Measurements from ENCODE around the gene PID1.
"Not testable (repeated sequence)": the region's sequence is repeated elsewhere in the genome, so short reads cannot be mapped to it uniquely, and the experiment has no call there.

PID1 gene

DNA sequence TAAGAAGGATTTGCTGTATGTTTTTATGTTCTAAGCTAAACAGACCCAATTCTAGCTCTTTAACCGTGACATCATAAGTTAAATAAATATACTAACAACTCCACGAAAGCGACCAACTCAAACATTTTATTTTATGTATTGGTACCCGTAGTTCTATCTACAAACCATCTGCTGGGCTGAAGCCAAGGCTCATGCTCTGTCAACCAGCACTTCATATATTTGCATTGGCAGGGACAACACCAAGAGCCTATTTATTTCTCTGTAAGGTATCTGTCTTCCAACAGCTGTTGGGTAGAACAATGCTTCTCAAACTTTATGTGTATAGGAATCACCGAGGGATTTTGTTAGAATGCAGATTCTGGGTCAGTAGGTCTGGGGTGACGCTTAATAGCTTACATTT lies 64.5 kb downstream of the PID1 start:
- DNase-seq = no peak

DNA sequence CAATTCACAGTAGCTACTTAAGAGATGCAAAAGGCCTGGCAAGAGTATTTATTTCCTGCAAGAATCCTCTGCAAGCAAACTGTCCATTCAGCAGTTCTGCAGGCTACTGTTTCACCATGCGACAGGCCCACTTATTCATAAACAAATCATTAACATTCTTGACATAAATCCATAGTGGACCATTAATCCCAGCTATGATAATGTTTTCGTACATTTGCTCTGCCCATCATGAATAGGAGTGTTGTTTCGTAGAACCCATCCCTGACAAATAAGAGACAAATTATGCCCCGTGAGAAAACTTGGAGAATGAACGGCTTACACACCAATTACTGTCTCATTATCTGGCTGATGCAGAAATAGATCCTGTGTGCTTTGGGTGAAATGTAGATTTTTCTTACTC lies 65.4 kb downstream of the PID1 start:
- no peak for DNase-seq

DNA sequence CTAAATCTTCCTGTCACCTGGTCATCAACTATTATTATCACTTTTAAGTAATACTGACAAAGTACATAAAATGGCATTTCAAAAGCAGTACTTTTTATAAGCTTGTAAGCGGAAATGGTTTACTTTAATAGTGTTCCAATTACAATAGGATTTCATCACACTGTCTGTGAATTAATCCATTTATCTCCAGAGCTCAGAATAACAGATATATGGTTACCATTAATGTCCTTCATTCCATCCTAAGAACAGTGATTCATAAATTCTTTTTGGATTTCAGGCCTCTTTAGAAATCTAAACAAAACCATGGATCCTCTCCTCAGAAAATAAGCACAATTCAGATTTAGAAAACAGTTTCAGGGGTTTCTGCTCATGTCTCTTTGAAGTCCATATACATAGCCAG lies 68.4 kb downstream of the PID1 start:
- DNase-seq = no peak

- no peak for DNase-seq
These were observed 69.6 kb downstream of the PID1 start for GRCh38 chr2:229201521-229201920.

- no peak for DNase-seq
These were observed 71.8 kb downstream of the PID1 start for GRCh38 chr2:229199267-229199666.

DNA sequence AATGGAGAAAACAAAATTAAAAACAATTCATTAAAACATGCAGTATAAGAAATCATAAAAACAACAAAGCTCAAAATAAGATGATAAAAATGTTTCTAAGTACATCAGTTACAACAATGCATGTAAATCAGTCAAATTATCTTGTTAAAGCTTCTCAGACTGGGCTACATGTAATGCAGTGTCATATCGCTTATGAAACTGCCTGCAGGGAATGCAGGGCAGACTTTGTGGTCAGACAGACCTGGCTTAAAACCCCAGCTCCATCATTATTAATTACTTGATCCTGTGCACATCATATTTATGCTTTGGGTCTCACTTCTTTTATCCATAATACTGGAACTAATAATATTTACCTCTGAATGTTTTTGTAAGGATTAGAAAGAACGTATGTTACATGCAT lies 74.6 kb downstream of the PID1 start:
- no peak for DNase-seq

DNA sequence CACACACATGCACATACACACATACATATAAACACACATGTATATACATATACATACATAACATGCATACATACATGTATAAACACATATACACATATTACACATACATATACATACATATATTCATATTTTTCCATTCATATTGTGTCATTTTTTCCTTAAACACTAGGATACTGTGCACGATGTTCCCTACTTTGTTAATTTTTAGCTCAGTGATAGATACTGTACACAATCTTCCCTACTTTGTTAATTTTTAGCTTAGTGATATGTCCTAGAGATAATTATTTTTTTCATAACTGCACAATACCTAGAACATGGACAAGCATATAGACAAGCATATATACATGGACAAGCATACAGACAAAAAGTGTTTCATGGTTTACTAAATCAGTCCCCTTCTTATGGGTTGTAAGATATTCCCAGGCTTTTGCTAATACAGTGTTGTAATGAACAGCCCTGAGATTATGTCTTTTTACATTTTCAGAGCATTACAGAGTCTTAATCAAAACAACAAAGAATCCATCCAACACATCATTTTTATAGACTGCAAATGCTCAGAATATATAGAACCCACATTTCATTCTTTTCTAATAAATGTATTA lies 75.6 kb downstream of the PID1 start:
- DNase-seq = no peak

DNA sequence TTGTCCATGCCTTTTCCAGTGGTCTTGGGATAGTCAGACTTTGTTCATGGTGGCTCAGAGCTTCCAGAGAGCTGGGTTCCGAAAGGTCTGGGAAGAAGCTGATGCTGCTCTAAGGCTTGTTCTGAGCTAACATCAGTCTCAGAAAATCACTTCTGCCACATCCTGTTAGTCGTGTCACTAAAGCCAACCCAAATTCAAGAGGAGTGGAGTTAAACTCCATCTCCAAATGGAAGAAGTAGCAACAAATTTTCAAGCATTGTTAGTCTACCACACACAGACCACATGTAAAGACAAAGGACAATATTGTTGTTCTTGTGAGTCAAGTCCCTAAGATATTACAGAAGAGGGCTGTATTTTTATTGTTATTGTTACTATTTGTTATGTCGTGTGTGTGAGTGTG lies 77.8 kb downstream of the PID1 start:
- DNase-seq = no peak

GRCh38 chr2:229191413-229191812 lies 79.7 kb downstream of the PID1 start:
- DNase-seq = no peak

- not testable (repeated sequence) for DNase-seq
These were observed 84.0 kb downstream of the PID1 start for GRCh38 chr2:229187123-229187522.

DNA sequence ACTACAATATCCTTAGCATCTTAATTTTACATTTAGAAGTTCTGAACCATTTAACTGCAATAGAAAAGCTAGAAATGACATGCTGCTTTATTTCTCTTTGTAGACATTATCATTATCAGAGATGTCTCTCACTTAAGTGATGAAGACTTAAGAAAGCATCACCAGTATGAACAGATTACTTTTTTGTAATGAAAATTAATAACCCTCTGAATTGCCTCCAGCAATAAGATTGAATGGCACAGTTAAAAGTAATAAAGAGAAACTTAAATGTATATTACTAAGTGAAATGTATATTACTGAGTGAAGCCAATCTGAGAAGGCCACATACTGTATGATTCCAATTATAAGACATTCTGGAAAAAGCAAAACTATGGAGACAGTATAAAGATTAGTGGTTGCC lies 89.4 kb downstream of the PID1 start:
- no peak for DNase-seq

DNA sequence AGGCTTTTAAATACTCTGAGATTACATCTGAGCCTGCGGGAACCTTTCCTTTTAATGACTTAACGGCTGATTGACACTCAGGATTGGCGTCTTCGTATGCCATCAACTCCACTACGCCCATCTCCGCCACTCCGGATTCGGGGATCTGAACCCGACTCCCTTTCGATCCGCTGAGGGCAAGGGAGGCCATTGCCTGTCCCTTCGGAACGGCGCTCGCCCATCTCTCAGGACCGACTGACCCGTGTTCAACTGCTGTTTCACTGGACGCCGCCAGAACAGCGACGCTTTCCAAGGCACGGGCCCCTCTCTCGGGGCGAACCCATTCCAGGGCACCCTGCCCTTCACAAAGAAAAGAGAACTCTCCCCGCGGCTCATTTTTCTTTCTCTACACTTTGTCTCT lies 90.4 kb downstream of the PID1 start:
- no peak for DNase-seq

DNA sequence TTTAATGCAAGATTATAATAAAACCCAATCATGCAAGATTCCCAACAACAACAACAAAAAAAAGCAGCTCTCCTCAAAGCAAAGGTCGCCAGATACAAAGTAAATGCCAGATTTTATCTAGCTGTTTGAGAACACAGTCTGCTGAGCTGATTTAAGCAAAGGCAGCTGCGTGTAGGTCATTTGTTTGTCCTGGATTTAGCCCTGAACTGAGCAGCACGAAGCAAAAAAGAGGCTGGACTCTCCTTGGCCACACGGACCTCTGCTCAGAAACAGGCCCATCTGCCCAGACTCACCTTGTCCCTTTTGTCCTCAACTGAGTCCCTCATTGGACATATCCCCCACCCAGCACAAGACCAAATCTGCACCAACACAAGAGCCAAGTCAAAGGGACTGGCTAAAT lies 91.5 kb downstream of the PID1 start:
- DNase-seq = no peak

- no peak for DNase-seq
These were observed 92.4 kb downstream of the PID1 start for GRCh38 chr2:229178706-229179105.

DNA sequence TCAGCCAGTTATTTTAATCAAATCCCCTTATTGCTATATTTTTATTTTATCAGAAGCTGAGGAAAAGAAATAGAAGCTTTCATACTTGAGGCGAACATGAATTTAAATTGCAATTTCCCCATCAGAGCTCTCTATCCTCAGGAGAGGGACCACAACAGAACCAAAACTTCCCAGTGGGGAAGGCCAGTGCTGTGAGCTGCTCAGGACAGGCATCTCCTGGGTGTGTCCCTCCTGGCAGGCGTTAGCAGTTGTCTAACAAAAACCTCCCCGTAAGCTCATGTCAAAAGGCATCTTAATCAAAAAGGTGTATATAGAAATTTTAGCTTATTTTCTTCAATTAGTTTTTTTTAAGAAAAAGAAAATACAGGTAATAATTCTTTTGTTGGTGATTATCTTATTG lies 93.0 kb downstream of the PID1 start:
- no peak for DNase-seq

GRCh38 chr2:229176136-229176535 lies 95.0 kb downstream of the PID1 start:
- no peak for DNase-seq

DNA sequence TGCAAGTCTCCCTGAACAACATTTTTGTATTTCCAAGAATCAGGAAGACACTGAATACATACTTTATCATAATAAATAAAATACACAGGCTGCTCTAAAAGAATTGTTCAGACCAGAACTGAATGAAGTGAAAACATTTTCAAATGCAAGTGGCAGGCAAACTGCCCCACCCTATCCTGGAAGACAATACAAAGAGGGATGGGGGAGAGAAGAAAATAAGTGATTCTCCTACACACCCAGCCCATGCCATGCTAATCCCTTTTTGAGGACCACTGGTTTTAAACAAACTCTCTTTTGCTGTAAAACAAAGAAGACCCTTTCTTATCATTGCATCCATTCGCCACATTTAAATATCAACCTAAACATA lies 95.6 kb downstream of the PID1 start:
- no peak for DNase-seq

- DNase-seq = no peak
These were observed 96.1 kb downstream of the PID1 start for GRCh38 chr2:229174794-229175496.

GRCh38 chr2:229173825-229174359 lies 97.2 kb downstream of the PID1 start:
- DNase-seq = no peak

DNA sequence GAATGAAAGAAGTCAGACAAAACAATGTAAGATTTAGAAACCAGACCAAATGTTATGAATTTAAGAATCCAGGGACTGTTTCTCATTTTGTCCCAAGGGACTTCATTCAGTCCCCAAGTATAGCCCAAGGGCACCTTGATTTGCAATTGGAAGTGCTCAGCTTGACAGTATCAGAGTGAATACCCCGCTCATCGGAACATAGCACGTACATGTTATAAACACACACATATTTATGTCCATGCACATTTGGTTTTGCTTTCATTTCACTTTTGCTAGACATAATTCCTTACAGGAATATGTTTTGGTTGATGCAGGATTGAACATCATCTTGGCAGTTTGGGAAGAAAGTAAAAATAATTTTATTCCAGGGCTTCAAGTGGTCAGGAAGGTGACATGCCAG lies 100.2 kb downstream of the PID1 start:
- DNase-seq = no peak

GRCh38 chr2:229170171-229170570 lies 100.9 kb downstream of the PID1 start:
- DNase-seq = no peak

DNA sequence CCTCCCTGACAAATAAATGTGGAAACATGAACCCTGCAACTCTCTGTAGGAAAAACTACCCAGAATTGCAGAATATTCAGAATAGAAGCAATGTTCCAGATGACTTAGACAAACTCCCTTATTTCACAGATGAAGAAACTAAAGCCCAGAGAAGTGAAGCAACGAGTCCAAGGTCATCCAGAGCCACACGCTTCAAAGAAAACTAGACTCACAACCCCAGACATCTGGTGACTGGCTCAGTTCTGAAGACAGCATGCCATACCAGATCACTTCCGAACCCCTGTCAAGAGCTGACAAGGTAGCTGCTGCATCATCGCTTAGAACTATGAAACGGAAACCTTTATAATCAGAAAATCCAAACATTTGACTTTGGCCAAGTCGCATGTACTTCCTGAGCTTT lies 101.3 kb downstream of the PID1 start:
- no peak for DNase-seq

DNA sequence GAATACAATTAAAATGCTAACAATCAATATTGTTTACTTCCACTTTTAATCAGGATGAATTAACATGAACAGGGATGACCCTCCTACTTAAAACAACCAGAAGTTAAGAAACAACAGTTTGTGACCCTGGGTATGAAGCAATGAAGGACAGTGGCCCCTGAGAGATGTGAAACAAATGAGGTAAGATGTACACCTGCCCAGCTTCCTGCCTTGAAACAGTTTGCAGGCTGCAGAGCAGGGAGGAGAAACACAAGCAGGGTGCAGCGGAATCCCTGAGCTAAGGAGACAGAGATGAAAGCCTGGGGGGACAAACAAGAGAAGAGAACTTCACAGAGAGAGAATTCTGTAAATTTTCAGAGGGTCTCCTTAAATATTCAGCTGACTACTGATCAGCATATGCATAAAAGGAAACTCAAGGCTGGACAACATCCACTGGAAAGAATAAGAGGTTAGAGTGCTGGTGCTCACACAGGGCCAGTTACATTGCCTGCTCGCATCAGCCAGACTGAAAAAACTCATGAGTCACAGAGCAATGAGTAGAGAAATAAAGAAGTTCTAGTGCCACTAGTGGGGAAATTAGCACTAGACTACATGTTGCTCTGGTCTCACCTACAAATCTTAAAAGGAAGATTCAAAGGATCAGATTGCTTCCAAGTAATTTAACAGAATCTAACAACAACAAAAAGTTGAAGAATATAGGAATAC lies 106.4 kb downstream of the PID1 start:
- no peak for DNase-seq

DNA sequence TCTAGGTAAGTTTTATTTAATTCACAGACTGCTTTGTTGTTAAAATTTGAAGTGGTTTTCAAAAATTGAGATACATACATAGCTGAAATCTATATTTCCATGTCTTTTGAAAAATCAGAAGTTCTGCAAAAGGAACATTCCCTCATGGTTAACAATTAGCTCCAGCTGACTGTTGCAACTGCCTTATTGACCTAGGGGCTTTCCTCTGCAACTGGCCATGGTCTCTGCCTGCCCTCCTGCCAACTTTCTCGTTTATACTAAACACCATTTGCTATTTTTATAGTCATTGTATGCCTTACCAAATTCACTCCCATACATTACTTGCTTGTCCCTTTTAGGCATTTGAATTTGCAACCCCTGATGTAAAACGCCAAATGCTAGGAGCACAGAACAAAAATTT lies 107.2 kb downstream of the PID1 start:
- no peak for DNase-seq
